ENCODE measurements around the gene MAMDC4.
"Not testable (repeated sequence)": the region's sequence is repeated elsewhere in the genome, so short reads cannot be mapped to it uniquely, and the experiment has no call there.

GRCh38 chr9:136883670-136884069, 31.5 kb downstream of the MAMDC4 start:
- not testable (repeated sequence) for TF ChIP-seq CTCF, POLR2A (IDR thresholded peaks at IDR 0.05)
